Stimulated activated naive CD8-positive, alpha-beta T cell treated with anti-CD3 and anti-CD28 coated beads, Interleukin-15, amount 100 ng/mL, for 72 hours (primary cell): ENCODE data around the gene IRS1.
A peak's percentile ranks its signal among the peaks of the same experiment; 100 is the strongest.

Source experiments
- ATAC-seq: fragments of 150-1000 bp; cut with Tn5 transposase; 2 replicates; pipeline ENCODE4 v1.10.0; 2021; ENCODE audit warnings: mild to moderate bottlenecking, moderate library complexity
- DNase-seq, 2 donors: peaks; one replicate each; pipeline ENCODE4 v3.0.0; 2021 to 2022
- H3K27ac Mint-ChIP-seq, 2 donors: one replicate each; pipeline ENCODE4 v1.8.0; 2022; ENCODE audit warnings: mild to moderate bottlenecking in 2 of 2, mixed read lengths in 2 of 2, moderate library complexity in 2 of 2
- H3K27me3 Mint-ChIP-seq: one replicate; pipeline ENCODE4 v1.8.0; 2022; ENCODE audit warnings: mixed read lengths
- H3K4me1 Mint-ChIP-seq: one replicate; pipeline ENCODE4 v1.8.0; 2022; ENCODE audit warnings: mild to moderate bottlenecking, mixed read lengths
- H3K4me3 Mint-ChIP-seq, 2 donors: one replicate each; pipeline ENCODE4 v1.8.0; 2022; ENCODE audit warnings: mild to moderate bottlenecking in 2 of 2, mixed read lengths in 2 of 2, moderate library complexity in 1 of 2
- H3K9me3 Mint-ChIP-seq, 2 donors: one replicate each; pipeline ENCODE4 v1.8.0; 2022; ENCODE audit warnings: mixed read lengths in 2 of 2

Gene IRS1

GRCh38 chr2:226797289-226797988, 2.2 kb downstream of the IRS1 start:
- Mint-ChIP-seq H3K27me3 (no peaks in the 10 kb centered on the region), H3K9me3 (no peaks in the 10 kb centered on the region), H3K27ac (peak overlapping the region in 1 of 2 donors; percentile 69), H3K4me3 (peak overlapping the region; percentile 35 to 58), H3K4me1 (peaks cover 78% of the 10 kb centered on the region)
- no peak for ATAC-seq
- peak in 1 of 2 donors; percentile 16 for DNase-seq

DNA sequence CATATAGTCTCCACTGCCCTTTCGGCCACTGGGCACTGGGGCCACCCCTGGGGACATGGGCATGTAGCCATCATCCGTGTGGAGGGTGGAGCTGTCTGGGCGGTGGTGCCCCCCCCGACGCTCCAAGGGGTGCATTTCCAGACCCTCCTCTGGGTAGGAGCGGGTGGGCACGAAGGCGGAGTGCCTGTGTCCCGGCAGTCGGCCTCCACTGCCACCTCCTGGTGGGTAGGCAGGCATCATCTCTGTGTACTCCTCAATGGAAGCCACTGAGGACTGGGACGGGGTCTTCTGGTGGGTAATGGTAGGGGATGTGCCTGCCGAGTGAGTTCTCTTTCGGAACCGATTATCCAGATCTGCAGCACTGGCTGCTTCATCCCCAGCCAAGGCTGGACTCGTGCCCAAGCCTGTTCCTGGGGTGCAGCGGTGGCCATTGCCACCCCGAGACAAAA, 2.8 kb downstream of the IRS1 start:
- H3K27ac Mint-ChIP-seq = no peak overlapping the region
- H3K9me3 Mint-ChIP-seq = no peaks in the 10 kb centered on the region
- H3K4me1 Mint-ChIP-seq = peaks cover 80% of the 10 kb centered on the region
- no peaks in the 10 kb centered on the region for H3K27me3 Mint-ChIP-seq
- H3K4me3 Mint-ChIP-seq = peak overlapping the region in 1 of 2 donors; percentile 45
- DNase-seq = peak in 1 of 2 donors; percentile 14
- ATAC-seq = no peak

DNA sequence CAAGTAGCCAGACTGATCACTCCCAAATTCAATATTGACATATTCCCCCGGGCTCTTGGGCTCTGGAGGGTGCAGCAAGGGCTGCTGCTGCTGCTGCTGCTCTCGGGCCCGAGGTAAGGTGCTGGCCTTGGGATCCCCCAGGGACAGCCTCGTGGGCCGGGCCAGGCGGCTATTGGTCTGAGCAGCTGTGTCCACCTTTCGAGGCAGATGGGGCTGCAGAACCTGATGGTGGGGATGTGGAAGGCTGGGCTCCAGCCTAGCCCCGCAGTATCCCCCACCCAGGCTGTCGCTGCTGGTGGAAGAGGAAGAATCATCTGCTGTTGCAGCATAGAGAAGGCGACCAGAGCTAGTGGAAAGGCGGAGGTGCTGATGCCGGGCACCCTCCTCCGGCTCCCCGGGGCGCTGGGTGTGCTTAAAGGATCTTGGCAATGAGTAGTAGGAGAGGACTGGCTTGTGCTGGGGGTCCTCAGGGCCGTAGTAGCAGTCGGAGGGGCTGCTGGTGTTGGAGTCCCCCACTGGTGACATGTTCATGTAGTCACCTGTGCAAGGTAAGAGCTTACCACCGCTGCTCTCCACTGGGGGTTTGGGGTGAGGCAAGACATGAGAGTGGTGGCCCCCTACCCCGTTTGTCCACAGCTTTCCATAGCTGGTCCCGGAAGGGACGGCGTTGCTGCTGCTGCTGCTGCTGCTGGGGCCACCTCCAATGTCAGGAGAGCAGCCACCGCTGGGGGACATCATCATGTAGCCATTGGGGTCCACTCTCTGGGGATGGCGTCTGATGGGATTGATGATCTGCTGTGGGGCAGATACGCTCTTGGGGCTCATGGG, 3.4 kb downstream of the IRS1 start:
- no peak overlapping the region for H3K4me3 Mint-ChIP-seq
- no peak overlapping the region for H3K27ac Mint-ChIP-seq
- DNase-seq (no peak), ATAC-seq (no peak)
- H3K27me3 Mint-ChIP-seq = no peaks in the 10 kb centered on the region
- peaks cover 76% of the 10 kb centered on the region for H3K4me1 Mint-ChIP-seq
- H3K9me3 Mint-ChIP-seq = no peaks in the 10 kb centered on the region

- no peak overlapping the region for H3K27ac Mint-ChIP-seq
- peaks cover 76% of the 10 kb centered on the region for H3K4me1 Mint-ChIP-seq
- ATAC-seq = no peak
- H3K27me3 Mint-ChIP-seq = no peaks in the 10 kb centered on the region
- no peak overlapping the region for H3K4me3 Mint-ChIP-seq
- H3K9me3 Mint-ChIP-seq = no peaks in the 10 kb centered on the region
- DNase-seq = no peak
These were observed 4.2 kb downstream of the IRS1 start for GRCh38 chr2:226795281-226796011.

DNA sequence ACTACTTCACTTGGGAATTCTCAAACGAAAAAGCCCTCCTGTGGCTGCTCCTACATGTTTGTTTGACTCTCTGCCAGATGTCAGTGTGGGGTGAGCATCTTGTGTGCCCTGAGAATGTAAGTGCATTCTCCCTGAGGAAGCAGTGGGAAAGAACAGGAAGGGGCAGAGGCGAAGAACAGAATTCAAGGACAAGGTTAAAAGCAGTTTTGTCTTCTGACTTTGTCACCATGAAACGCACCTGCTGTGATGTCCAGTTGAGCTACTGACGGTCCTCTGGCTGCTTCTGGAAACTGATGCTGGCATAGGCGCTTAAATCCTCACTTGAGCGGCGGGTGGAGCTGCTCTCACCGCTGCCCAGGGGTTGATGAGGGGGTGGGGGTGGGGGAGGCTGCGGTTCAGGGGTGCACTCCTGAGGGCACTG, 4.9 kb downstream of the IRS1 start:
- peaks cover 78% of the 10 kb centered on the region for H3K4me1 Mint-ChIP-seq
- H3K9me3 Mint-ChIP-seq = no peaks in the 10 kb centered on the region
- no peak for ATAC-seq
- H3K27me3 Mint-ChIP-seq = no peaks in the 10 kb centered on the region
- DNase-seq = no peak
- peak overlapping the region in 1 of 2 donors; percentile 14 for H3K4me3 Mint-ChIP-seq
- no peak overlapping the region for H3K27ac Mint-ChIP-seq

GRCh38 chr2:226794196-226794661, 5.4 kb downstream of the IRS1 start:
- H3K27me3 Mint-ChIP-seq = no peaks in the 10 kb centered on the region
- peaks cover 83% of the 10 kb centered on the region for H3K4me1 Mint-ChIP-seq
- no peak overlapping the region for H3K27ac Mint-ChIP-seq
- no peak for ATAC-seq
- H3K9me3 Mint-ChIP-seq = no peaks in the 10 kb centered on the region
- H3K4me3 Mint-ChIP-seq = no peak overlapping the region
- no peak for DNase-seq

DNA sequence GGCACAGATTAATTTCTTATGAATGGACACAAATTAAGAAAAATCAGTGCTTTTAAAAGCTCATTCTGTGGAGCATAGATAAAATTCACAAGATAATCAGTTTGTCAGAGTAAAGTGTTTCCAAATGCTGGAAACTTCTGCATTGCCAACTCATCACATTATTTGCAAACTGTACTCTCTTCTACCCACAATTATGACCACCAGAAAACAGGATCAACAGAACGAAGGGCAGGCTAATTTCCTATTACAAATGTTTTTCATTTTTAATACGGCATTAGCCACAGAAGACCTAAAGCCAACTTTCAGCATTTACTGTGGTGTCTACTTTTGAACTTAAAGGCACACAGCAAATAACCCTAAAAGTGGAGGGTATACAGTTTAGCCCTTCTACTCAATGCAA, 6.0 kb downstream of the IRS1 start:
- no peak for ATAC-seq
- Mint-ChIP-seq H3K27ac (peak overlapping the region in 1 of 2 donors; percentile 40), H3K27me3 (no peaks in the 10 kb centered on the region), H3K9me3 (no peaks in the 10 kb centered on the region), H3K4me3 (no peak overlapping the region), H3K4me1 (peaks cover 89% of the 10 kb centered on the region)
- DNase-seq = no peak

DNA sequence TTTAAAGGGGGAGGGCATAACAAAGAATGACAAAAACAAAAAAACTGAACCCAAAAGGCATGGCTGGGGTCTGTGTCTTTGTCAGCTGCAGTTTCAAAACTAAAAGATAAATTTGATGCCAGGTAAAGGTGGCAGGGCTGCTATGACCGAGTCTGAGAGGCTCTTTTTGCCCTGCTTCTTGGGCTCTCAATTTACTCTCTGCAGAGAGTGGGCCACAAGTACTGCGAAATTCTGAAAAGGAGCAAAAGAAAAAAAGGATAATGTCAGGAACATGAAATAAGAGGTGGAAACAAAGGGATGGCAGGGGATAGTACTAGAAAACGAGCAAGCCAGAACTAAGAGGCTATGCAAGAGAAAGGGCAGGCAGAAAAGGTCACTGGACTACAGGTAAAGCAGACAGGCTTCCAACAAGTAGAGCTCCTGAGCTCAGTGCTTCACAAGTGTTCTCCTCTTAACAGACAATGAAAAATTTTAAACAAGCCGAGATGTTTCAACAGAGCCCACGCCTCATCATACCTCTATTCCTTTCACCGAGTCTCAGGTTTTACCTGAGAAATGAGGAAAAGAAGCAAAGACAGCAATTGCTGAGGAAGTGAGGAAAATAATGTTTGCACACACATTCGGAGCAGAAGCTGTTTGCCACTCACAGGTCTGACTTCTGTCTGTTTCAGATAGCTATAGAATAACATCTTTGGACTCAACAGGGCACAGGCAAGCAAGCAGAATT, 7.3 kb downstream of the IRS1 start:
- no peaks in the 10 kb centered on the region for H3K27me3 Mint-ChIP-seq
- no peak for ATAC-seq
- H3K9me3 Mint-ChIP-seq = no peaks in the 10 kb centered on the region
- peak overlapping the region; percentile 82 to 84 for H3K4me3 Mint-ChIP-seq
- peaks cover 80% of the 10 kb centered on the region for H3K4me1 Mint-ChIP-seq
- H3K27ac Mint-ChIP-seq = peak overlapping the region; percentile 91 to 96
- DNase-seq = no peak

DNA sequence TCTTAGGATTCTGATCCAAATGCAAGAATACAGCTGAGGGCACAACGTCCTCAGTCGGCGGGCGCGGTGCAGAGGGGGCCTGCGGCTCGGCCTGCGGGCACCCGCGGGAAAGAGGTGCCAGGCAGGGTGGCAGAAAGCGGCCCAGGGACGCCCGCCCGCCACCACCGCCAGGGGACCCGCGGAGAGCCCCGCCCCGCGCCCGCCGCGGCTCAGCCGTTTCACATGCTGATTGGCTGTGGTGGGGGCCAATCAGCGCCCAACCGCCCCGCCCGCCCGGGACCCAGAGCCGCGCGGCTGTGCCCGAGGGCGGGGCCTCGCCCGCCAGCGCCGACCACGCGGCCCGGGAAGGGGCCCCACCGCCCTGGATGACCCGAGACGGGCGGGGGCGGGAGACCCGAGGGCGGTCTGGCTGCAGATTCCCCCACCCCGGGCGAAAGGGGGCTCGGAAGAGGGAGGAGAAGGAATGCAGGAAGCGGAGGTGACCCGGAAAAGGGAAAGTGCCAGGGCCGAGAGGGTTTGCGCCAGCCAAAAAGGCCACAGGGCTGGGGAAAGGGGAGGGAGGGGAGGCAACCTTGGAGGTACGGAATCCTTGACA, 8.0 kb downstream of the IRS1 start:
- peak; percentile 92 to 94 for DNase-seq
- Mint-ChIP-seq H3K4me3 (peak overlapping the region; percentile 97 to 98), H3K27me3 (no peaks in the 10 kb centered on the region), H3K27ac (peak overlapping the region; percentile 98 to 99), H3K4me1 (peaks cover 73% of the 10 kb centered on the region), H3K9me3 (no peaks in the 10 kb centered on the region)
- peak; percentile 94 for ATAC-seq

DNA sequence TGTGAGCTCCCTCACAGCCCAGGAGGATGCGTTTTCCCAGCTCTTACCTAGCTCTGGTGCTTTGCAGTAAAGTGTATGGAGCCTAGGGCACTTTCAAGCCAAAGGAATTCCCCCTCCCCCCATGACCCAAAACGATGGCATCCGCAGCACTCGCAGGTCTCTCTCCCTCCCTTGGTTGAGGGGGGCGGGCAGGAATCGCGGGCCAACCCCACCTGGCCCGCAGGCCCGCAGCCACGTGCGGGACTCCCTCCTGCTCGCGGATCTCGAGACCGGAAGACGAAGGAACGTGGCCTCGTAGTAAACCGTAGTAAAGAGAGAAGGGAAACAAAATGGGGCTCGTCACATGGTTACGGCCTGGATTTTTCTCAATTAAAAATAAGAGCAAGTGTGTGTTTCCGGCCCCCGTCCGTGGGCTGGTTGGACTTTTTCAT, 8.5 kb downstream of the IRS1 start:
- no peaks in the 10 kb centered on the region for H3K9me3 Mint-ChIP-seq
- H3K27me3 Mint-ChIP-seq = no peaks in the 10 kb centered on the region
- peak overlapping the region; percentile 97 to 98 for H3K4me3 Mint-ChIP-seq
- peak; percentile 77 for ATAC-seq
- no peak for DNase-seq
- H3K27ac Mint-ChIP-seq = peak overlapping the region; percentile 98 to 99
- H3K4me1 Mint-ChIP-seq = peaks cover 68% of the 10 kb centered on the region

- DNase-seq = no peak
- H3K4me3 Mint-ChIP-seq = peak overlapping the region; percentile 97 to 98
- no peak for ATAC-seq
- H3K9me3 Mint-ChIP-seq = no peaks in the 10 kb centered on the region
- peak overlapping the region; percentile 25 to 99 for H3K27ac Mint-ChIP-seq
- H3K4me1 Mint-ChIP-seq = peaks cover 61% of the 10 kb centered on the region
- no peaks in the 10 kb centered on the region for H3K27me3 Mint-ChIP-seq
These were observed 9.2 kb downstream of the IRS1 start for GRCh38 chr2:226790431-226790830.

DNA sequence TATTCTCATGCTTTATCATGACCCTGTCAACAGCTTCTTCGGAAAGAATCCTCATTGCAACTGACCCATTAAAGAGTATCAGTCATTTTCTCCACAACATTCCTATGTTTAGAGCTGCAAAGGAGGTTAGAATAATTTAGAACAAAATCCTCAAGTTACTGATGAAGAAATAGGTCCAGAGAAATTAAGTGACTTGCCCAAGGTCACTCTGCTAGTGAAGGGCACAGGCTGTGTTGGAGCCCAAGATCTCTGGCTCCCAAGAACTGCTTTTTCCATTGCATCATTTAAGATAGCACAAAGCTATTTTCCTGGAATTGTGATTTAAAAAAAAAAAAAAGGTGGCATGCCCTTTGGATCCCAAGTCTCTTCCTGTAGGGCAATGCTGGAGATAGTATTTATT, 9.6 kb downstream of the IRS1 start:
- peak overlapping the region; percentile 33 to 54 for H3K4me3 Mint-ChIP-seq
- H3K4me1 Mint-ChIP-seq = peaks cover 57% of the 10 kb centered on the region
- DNase-seq (no peak), ATAC-seq (no peak)
- no peaks in the 10 kb centered on the region for H3K27me3 Mint-ChIP-seq
- no peaks in the 10 kb centered on the region for H3K9me3 Mint-ChIP-seq
- no peak overlapping the region for H3K27ac Mint-ChIP-seq

- peak overlapping the region in 1 of 2 donors; percentile 82 for H3K27ac Mint-ChIP-seq
- DNase-seq = no peak
- peaks cover 47% of the 10 kb centered on the region for H3K4me1 Mint-ChIP-seq
- peak overlapping the region in 1 of 2 donors; percentile 14 for H3K4me3 Mint-ChIP-seq
- H3K9me3 Mint-ChIP-seq = peaks cover 0 to under 1% of the 10 kb centered on the region in 2 donors
- no peak for ATAC-seq
- no peaks in the 10 kb centered on the region for H3K27me3 Mint-ChIP-seq
These were observed 10.6 kb downstream of the IRS1 start for GRCh38 chr2:226788881-226789490.

- Mint-ChIP-seq H3K4me3 (no peak overlapping the region), H3K4me1 (peaks cover 40% of the 10 kb centered on the region), H3K27ac (no peak overlapping the region), H3K9me3 (peaks cover 0 to 6% of the 10 kb centered on the region in 2 donors), H3K27me3 (no peaks in the 10 kb centered on the region)
- ATAC-seq (no peak), DNase-seq (no peak)
These were observed 11.6 kb downstream of the IRS1 start for GRCh38 chr2:226788064-226788463.
